ENCODE data around the gene ATP7A.
"Not testable (repeated sequence)": the region's sequence is repeated elsewhere in the genome, so short reads cannot be mapped to it uniquely, and the experiment has no call there.

The ATP7A gene

GRCh38 chrX:77910108-77910840, at the start of gene ATP7A:
ATP7A (plus strand) TSS chrX:77910693; CDS start chrX:77971642, 60,949 bp downstream.
- DNase-seq (ENCODE audit: low spot score): peak; percentile 93

DNA sequence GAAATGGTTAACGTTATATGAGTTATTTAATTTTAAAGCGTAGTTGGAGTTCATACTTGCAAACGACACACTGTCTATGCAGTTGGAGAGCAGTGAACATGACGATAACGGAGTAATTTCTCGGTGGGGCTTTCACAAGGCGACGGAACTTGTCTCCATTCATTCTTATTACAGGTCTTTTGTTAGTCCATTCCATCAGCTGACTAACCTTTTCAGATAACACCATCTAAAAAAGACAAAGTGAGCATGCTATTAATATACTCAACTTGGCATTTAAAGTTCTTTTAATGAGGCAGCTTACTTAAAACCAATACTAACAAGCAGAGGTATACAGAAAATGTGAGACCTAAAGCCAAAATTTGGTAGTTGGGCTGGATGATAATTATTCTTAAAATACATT, 35.1 kb upstream of the ATP7A start:
- DNase-seq (ENCODE audit: low spot score): no peak

DNA sequence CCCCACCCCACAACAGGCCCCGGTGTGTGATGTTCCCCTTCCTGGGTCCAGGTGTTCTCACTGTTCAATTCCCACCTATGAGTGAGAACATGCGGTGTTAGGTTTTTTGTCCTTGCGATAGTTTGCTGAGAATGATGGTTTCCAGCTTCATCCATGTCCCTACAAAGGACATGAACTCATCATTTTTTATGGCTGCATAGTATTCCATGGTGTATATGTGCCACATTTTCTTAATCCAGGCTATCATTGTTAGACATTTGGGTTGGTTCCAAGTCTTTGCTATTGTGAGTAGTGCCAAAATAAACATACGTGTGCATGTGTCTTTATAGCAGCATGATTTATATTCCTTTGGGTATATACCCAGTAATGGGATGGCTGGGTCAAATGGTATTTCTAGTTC, 29.1 kb upstream of the ATP7A start:
- DNase-seq (ENCODE audit: low spot score): not testable (repeated sequence)

- DNase-seq (ENCODE audit: low spot score): no peak
Measured at GRCh38 chrX:77892887-77893286, 17.6 kb upstream of the ATP7A start.

DNA sequence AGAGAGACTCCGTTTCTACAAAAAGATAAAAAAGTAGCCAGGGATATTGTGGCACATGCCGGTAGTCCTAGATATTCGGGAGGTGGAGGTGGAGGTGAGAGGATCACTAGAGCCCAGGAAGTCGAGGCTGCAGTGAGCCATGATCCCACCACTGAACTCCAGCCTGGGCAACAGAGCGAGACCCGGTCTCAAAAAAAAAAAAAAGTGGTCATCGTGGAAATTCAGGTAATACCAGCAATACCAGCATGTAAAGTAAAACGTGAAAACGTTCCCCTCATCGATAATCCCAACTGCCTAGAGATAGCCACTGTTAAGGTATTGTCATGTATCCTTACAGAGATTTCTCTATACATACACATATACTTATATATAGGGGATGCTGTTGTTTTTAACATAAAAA, 16.8 kb upstream of the ATP7A start:
- DNase-seq (ENCODE audit: low spot score): no peak

GRCh38 chrX:77894921-77895886, 15.3 kb upstream of the ATP7A start, which contains the start of gene MAGT1:
MAGT1 (minus strand) TSS chrX:77895435; CDS start chrX:77895410, 25 bp downstream.
- DNase-seq (ENCODE audit: low spot score): peak; percentile 94

GRCh38 chrX:77899081-77899828, 11.2 kb upstream of the ATP7A start, which contains the start of gene COX7B:
COX7B (plus strand) TSS chrX:77899468; CDS start chrX:77899554, 86 bp downstream.
- peak; percentile 88 for DNase-seq (ENCODE audit: low spot score)

DNA sequence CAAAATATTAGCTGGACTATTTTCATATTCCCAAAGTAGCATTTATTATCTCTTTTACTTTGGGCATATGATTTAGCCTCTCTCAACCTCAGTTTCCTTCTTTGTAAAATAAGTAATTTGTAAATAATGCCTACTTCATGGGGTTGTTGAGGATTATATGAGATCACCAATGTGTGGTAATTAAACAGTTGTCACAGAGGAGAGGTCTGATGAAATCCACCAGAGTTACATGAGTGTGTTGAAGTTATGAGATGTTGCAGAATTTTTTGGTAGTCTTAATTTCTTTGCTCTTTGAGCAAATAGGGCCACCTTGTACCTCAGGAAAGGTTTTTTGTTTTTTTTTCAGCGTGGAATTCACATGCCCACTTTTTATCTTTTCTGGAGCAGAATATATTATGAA, 9.8 kb upstream of the ATP7A start:
- no peak for DNase-seq (ENCODE audit: low spot score)

- DNase-seq (ENCODE audit: low spot score): no peak
Measured at GRCh38 chrX:77901506-77901905, 9.0 kb upstream of the ATP7A start.

GRCh38 chrX:77917294-77917933, 6.9 kb downstream of the ATP7A start:
- no peak for DNase-seq (ENCODE audit: low spot score)

DNA sequence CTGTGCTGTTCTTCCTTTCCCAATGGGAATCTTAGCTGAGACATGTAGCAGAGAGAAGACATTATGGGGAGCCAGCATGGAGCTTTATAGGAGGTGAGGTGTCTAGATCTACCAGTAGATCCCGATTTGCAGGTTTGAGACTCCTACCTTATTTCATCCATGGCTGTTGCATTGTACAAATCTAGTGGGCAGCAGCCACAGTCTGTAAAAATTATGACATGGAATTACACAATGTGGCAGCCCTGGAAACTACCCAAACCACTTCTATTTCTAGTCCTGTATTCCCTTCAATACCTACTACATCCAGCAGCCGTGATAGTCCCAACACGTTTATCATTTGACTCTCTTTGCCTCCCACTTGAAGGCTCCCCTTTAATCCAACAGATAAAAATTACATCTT, 8.1 kb downstream of the ATP7A start:
- no peak for DNase-seq (ENCODE audit: low spot score)

- not testable (repeated sequence) for DNase-seq (ENCODE audit: low spot score)
Measured at GRCh38 chrX:77919370-77919769, 8.9 kb downstream of the ATP7A start.

DNA sequence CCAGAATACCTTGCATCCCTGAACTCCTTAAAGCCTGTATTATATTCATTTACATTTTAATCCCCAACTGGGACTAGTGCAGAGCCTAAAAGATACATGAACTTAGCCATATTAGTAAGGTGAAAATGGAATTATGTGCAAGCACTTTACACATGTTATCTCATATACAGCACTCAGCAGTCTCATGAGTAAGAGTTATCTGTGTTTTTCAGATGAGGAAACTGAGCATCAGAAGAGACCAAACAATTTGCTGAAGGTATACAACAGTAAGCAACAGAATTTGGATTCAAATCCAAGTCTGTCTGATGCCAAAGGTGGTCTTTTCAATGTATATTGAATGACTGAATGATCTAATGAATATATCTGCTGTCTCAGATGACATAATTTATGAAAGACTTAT, 12.3 kb downstream of the ATP7A start:
- no peak for DNase-seq (ENCODE audit: low spot score)

GRCh38 chrX:77924320-77924859, 13.9 kb downstream of the ATP7A start:
- no peak for DNase-seq (ENCODE audit: low spot score)

DNA sequence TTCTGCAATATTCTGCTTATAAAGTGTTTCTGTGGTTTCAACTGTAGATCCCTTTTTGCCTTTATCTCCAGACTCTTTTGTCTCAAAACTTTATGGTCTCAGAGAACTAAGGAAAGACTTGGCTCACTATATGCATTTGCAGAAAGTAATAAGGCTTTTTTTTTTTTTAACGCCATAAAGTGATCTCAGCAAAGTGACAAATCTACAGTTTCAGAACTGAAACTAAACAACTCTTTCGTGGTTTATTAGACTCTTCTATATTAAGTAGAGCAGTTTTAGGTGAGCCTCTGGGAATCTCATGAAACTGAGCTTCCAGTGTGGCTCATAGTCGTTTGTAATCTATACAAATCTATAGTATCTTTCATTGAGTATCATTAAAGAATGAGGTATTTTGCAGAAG, 15.3 kb downstream of the ATP7A start:
- DNase-seq (ENCODE audit: low spot score): no peak

- DNase-seq (ENCODE audit: low spot score): no peak
Measured at GRCh38 chrX:77930581-77930980, 20.1 kb downstream of the ATP7A start.

DNA sequence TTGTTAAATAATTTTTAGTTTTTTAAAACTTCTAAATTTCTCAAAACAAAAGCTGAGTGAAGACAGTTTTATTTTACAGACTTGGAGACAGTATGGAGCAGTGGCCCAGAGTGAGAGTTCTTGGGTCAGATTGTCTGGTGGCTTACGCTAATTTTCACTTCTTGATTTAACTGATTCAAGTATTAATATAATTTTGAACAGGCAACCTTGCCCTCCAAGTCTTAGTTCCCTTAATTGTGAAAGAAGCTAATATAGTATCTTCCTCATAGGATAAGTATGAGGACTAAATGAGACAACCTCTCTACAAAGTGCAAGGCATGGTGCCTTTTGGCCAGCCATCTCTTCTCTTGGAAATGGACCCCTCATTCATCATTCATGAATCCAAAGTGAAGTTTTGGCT, 25.4 kb downstream of the ATP7A start:
- DNase-seq (ENCODE audit: low spot score): no peak

DNA sequence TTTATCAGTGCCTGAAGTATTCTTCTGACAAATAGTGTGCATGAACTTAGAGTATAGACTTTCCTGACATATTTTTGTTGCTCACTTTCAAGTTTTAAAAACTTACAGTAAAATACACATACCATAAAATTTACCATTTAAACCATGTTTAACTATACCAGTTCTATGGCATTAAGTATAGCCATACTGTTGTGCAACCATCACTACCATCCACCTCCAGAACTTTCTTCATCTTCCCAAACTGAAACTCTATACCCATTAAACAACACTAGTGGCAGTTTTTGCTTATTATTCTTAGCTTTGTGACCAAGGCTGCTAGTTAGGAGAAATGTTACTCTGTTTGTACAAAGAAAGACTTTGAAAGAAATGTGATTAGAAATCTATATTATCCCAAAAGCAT, 25.8 kb downstream of the ATP7A start:
- DNase-seq (ENCODE audit: low spot score): no peak

DNA sequence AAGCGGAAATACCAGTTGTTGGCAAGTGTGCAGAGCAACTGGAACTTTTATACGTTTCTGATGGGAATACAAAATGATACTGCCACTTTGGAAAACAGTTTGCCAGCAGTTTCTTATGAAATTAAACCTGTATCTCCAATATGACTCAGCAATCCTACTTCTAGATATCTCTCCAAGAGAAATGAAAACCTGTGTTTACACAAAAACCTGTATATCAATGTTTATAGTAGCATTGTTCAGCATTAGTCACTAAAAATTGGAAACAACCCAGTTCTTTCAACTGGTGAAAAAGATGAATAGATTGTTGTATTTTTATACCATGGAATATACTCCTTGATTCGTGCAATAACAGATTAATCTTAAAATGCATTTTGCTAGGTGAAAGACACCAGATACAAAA, 26.8 kb downstream of the ATP7A start:
- DNase-seq (ENCODE audit: low spot score): no peak

DNA sequence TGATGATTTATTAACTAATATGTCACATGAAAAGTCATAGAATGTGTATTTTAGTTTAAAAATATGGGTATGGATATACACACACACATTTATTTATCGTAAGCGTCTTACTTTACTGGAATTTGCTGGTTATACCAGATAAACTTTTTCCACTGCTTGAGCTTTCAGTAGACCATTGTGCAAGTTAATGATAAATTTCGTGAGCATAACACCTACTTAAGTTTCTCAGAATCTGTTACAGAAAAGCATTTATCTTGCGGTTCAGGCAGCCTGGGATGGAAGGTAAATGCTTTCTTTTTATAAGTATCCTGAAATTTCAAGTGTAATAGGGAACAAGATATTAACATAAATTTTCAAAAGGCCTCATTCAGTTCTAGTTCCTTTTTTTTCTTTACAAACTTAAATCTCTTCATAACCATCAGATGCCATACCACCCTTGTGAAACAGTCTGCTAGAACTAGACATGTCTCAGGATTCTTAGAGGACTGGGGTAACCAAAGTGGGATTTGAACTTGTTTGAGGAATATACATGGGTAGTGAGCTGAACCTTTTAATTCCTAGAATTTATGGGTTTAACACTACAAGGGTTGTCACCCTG, 27.7 kb downstream of the ATP7A start:
- no peak for DNase-seq (ENCODE audit: low spot score)

GRCh38 chrX:77945031-77945430, 34.5 kb downstream of the ATP7A start:
- DNase-seq (ENCODE audit: low spot score): not testable (repeated sequence)
